Fibroblast of the aortic adventitia (primary cell): ENCODE measurements around the gene PCK1. TPM values are rescaled to one million over a fixed set of nuclear protein-coding genes. Genes with fewer than 3 reads are reported as not detected.

Experiments used
- DNase-seq: peaks from one replicate; pipeline ENCODE4 v3.0.0-alpha.2; 2010; ENCODE audit warnings: low read depth
- H3K4me3 ChIP-seq: 2 replicates; pipeline ENCODE4 v1.5.1; 2011; ENCODE audit warnings: low read depth, mild to moderate bottlenecking, control low read depth, low read length, moderate library complexity
- total RNA-seq: library from RNA; depleted of rRNA; stranded (reverse); fragments of >200 nt; gene quantifications from 2 replicates; pipeline ENCODE4 v1.2.3, GENCODE V29; 2012; ENCODE audit warnings: low replicate concordance
- TF ChIP-seq, protein P1 (sequence below): IDR thresholded peaks from 2 replicates; pipeline ENCODE4 v1.5.1; 2011; ENCODE audit warnings: mild to moderate bottlenecking, low read length, control low read depth, inconsistent platforms; ENCODE audit not compliant: insufficient read depth

Gene PCK1
- total RNA-seq, 1 donor, result not detected

DNA sequence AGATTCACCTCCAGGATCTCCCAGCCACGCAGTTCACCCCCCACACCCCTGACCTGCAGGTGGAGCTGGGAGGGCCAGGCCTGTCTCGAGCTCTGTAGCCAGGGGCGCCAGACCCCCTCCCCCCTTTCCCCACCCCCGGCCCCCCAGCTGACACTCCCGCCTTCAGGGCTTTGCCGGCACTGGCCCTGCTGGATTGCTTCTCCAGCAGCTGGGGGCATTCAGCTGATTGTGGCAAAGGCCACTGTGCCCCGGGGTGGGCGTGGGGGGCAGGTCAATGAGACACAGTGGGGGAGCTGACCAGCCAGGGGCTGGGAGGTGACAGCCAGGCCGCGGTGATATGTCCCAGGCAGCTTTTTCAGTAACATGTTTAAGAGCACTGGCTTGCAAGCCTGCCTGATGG, 37.1 kb downstream of the PCK1 start:
- no peak for DNase-seq
- no peak overlapping the region for H3K4me3 ChIP-seq
- TF ChIP-seq, protein P1, sequence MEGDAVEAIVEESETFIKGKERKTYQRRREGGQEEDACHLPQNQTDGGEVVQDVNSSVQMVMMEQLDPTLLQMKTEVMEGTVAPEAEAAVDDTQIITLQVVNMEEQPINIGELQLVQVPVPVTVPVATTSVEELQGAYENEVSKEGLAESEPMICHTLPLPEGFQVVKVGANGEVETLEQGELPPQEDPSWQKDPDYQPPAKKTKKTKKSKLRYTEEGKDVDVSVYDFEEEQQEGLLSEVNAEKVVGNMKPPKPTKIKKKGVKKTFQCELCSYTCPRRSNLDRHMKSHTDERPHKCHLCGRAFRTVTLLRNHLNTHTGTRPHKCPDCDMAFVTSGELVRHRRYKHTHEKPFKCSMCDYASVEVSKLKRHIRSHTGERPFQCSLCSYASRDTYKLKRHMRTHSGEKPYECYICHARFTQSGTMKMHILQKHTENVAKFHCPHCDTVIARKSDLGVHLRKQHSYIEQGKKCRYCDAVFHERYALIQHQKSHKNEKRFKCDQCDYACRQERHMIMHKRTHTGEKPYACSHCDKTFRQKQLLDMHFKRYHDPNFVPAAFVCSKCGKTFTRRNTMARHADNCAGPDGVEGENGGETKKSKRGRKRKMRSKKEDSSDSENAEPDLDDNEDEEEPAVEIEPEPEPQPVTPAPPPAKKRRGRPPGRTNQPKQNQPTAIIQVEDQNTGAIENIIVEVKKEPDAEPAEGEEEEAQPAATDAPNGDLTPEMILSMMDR, result no peak

DNA sequence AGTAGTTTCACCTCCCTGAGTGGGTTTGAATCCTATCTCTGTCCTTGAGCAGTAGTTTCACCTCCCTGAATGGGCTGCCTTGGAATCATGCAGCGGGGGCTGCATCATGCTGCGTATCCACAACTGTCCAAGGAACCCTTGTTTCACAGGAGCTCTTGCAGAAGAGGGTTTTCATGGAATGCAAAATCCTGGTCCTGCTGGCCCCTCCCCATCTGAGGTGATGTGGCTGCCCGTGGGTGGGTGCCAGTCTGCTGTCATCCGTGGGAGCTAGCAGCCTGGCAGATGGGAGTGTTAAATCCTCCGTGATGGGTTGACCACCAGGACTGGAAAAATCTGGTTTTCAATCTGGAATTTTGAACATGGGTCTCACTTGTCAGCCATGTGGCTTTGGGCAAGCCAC, 37.6 kb downstream of the PCK1 start:
- TF ChIP-seq, protein P1, result no peak
- no peak for DNase-seq
- H3K4me3 ChIP-seq, result no peak overlapping the region

DNA sequence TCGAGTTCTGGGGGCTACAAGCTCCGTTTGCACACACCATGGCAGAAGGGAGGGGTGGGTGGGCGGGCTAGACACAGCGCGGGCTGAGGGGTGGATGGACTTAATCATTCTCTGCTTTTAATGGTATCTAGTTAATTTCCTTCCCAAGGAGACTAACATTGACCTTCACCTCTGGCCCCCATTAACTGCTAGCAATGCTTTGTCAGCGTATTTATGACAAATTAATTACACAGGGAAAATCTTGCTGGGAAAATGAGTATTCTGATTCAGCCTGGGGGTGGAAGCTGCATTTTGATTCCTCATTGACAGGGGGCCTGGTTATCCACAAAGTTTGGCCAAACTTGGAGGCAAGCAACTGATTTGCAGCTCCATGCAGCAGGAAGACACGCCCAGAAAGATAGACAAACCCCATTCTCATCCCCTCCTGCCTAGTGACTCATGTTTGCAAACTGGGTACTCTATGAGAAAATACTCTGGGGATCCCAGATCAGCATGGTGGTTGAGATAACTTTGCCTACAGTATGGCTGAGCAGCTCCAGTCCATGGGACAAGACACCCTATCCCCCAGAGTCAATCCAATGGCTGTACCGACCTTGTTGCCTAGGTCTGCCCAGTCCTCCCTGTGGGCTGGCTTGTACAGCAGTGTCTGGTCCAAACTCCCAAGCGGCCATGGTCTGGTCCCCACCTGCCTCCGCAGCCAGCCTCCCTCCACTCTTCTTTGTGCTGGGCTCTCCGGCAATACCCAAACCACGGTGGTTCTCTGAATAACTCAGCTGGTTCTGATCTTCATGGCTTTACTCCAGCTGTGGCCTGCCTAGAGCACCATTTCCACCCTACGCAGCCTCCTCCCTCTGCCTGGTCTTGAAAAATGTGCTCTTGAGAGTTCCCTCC, 39.7 kb downstream of the PCK1 start:
- TF ChIP-seq, protein P1, result no peak
- DNase-seq, result no peak
- no peak overlapping the region for H3K4me3 ChIP-seq

DNA sequence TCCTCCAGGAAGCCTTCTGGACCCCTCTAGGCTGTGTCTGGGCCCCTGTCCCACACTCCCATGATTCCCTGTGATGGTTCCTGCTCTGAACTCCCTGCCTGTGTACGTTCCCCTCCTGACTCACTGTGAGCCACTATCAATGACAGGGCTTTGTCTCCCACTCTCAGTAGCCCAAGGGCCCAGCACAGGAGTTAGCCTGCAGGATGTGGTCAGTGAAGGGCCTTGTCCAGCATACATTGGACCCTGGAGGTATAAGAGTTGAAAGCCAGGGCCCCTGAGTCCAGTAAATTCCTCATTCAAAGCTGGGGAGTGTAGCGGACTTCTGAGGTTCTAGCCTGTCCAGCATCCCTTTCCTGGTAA, 40.3 kb downstream of the PCK1 start:
- TF ChIP-seq, protein P1, result no peak
- DNase-seq, result no peak
- no peak overlapping the region for H3K4me3 ChIP-seq

DNA sequence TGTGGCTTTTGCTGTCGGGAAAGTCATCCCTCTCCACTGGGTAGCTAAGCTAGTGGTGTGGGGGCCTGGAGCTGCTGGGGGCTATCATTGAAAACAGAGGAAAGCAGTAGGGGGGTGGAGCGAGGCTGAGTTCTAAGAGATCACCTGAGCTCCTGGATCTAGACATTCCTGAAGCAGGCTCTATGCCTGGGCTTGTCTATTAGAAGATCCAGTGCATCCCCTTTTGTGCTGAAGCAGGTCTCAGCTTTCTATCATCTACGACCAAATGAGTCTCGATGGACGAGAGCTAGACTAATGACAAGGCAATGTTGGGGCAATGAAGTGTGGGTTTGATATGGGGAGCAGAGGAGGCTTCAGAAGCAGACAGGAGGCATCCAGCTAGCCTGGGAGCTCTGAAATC, 40.8 kb downstream of the PCK1 start:
- DNase-seq, result no peak
- H3K4me3 ChIP-seq, result no peak overlapping the region
- TF ChIP-seq, protein P1, result no peak

DNA sequence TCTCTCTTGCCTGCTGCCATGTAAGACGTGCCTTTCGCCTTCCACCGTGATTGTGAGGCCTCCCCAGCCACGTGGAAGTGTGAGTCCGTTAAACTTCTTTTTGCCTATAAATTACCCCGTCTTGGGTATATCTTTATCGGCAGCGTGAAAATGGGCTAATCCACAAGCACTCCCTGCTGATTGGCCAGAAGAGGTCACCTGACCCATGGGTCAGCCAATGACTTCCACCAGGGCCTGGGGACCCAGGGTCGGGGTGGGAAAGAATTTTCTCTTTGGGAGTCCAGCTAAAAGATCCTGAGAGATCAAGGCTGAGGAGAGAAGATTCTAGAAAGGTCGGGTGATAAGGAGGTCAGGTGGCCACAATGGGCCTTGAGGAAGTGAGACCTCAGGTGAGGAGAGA, 42.2 kb downstream of the PCK1 start:
- H3K4me3 ChIP-seq, result no peak overlapping the region
- TF ChIP-seq, protein P1, result no peak
- no peak for DNase-seq
